ENCODE data around the gene MEOX1. TPM values are rescaled to one million over a fixed set of nuclear protein-coding genes. Genes with fewer than 3 reads are reported as not detected.

Gene MEOX1
- total and polyA plus RNA-seq, 2 of the 4 experiments (the other 2 are of a cell fraction): 0.48 to 0.72 TPM

DNA sequence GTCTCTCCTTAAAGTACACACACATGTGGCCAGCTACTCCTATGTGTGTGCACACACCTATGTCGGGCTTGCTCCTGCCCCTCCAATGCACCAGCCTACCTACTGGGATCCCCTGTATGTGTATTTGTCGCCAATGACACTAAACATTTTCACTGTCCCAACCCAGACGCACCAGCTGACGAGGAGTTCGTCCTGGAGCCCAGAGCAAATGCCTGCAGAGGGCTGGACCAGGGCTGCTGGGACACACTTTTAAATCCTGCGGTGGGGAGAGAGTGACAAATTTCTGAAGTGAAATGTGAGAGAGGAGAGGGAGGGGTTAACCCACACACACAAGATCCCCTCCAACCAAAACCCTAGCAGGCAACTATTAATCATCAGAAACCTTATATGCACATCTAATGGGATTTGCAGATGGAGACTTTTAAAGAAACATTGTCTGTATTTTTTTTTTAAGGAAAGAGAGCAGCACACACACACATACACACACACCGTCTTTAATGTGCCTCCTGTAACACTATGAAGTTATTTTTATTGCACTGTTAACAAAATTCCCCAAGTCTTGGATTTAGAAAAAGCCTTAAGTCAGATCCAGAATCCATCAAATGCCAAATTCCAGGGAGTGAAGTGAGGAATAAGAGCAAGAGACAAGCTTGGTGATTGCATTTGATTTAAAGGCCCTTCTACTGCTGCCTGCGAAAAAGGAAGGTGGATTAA, at the start of gene MEOX1 (continued):
- TF ChIP-seq, protein P1, sequence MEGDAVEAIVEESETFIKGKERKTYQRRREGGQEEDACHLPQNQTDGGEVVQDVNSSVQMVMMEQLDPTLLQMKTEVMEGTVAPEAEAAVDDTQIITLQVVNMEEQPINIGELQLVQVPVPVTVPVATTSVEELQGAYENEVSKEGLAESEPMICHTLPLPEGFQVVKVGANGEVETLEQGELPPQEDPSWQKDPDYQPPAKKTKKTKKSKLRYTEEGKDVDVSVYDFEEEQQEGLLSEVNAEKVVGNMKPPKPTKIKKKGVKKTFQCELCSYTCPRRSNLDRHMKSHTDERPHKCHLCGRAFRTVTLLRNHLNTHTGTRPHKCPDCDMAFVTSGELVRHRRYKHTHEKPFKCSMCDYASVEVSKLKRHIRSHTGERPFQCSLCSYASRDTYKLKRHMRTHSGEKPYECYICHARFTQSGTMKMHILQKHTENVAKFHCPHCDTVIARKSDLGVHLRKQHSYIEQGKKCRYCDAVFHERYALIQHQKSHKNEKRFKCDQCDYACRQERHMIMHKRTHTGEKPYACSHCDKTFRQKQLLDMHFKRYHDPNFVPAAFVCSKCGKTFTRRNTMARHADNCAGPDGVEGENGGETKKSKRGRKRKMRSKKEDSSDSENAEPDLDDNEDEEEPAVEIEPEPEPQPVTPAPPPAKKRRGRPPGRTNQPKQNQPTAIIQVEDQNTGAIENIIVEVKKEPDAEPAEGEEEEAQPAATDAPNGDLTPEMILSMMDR (conservative IDR thresholded peaks at IDR 0.05; ENCODE audit: low read depth, low read length): no peak
- no peak for TF ChIP-seq CHD1 (IDR thresholded peaks at IDR 0.05; ENCODE audit: low read depth, low read length)

GRCh38 chr17:43710101-43710500, 48.4 kb upstream of the MEOX1 start:
- H3K4me1 ChIP-seq (ENCODE audit: control insufficient read depth, insufficient read depth, low read length): peaks cover 4% of the 10 kb centered on the region
- H2AFZ ChIP-seq (replicated peaks; ENCODE audit: low read length, poor library complexity): no peak overlapping the region
- dilution Hi-C loops (cut with HindIII; ENCODE audit: low sequenced_read_pairs, unreplicated experiment): no loop called here
- H4K5ac ChIP-seq (ENCODE audit: low read depth, low read length): no peak overlapping the region
- no peak overlapping the region for H2BK15ac ChIP-seq (ENCODE audit: low read depth, low read length)
- H3K9me3 ChIP-seq (ENCODE audit: control insufficient read depth, insufficient read depth, low read length): no peaks in the 10 kb centered on the region
- intact Hi-C loops (cut with micrococcal nuclease): no loop called here
- no peak overlapping the region for H4K91ac ChIP-seq (ENCODE audit: insufficient read depth, low read depth, low read length)
- no peaks in the 10 kb centered on the region for H3K79me1 ChIP-seq (ENCODE audit: low read depth in 1 of 2, low read length in 2 of 2)
- H4K8ac ChIP-seq (ENCODE audit: low read depth in 2 of 2, low read length in 2 of 2): no peak overlapping the region
- ATAC-seq (ENCODE audit: low read depth) (no peak), DNase-seq (no peak)
- WGBS, 2 experiments (ENCODE audit: extremely low coverage in 2 of 2, insufficient read length in 1 of 2): 81% methylated on average over 3 of the region's 6 CpGs; no CpG with 5 or more reads in 1 of the 2 experiments
- no TSS peak for BruUV-seq (replicated peaks)
- H3K27me3 ChIP-seq (ENCODE audit: control insufficient read depth, insufficient read depth, low read length): peaks cover 18% of the 10 kb centered on the region
- no peak overlapping the region for H3K4me3 ChIP-seq (ENCODE audit: insufficient read depth, low read depth, low read length)
- no peak overlapping the region for H2AK9ac ChIP-seq (replicated peaks; ENCODE audit: low read depth, low read length, poor library complexity)
- H2BK5ac ChIP-seq (ENCODE audit: low read depth, low read length, poor library complexity, severe bottlenecking): no peak overlapping the region
- no peak overlapping the region for H3K56ac ChIP-seq (ENCODE audit: extremely low read depth, insufficient read depth, low read length)
- H3K9ac ChIP-seq (ENCODE audit: low read depth, low read length): no peak overlapping the region
- no peak overlapping the region for H3K4me2 ChIP-seq (ENCODE audit: low read depth, low read length)
- no peaks in the 10 kb centered on the region for H4K20me1 ChIP-seq (ENCODE audit: insufficient read depth, low read length)
- no peak overlapping the region for H2AK5ac ChIP-seq (ENCODE audit: low read depth, low read length)
- no peak overlapping the region for H3K4ac ChIP-seq (ENCODE audit: low read depth, low read length)
- no peak overlapping the region for H3K23ac ChIP-seq (ENCODE audit: low read depth, low read length)
- no peak overlapping the region for H3K18ac ChIP-seq (ENCODE audit: low read depth, low read length)
- H3K9me1 ChIP-seq (ENCODE audit: insufficient read depth, low read length): no peaks in the 10 kb centered on the region
- POLR2A ChIA-PET (ENCODE audit: unreplicated experiment): no interaction called here
- H3K36me3 ChIP-seq (ENCODE audit: control insufficient read depth, insufficient read depth, low read length): no peaks in the 10 kb centered on the region
- no peak overlapping the region for H3K27ac ChIP-seq (ENCODE audit: insufficient read depth, low read length)
- CTCF ChIA-PET: no interaction called here
- H3K14ac ChIP-seq (replicated peaks; ENCODE audit: low read depth, low read length): no peak overlapping the region
- H2BK120ac ChIP-seq (ENCODE audit: low read depth, low read length): no peak overlapping the region
- no peak overlapping the region for H2BK20ac ChIP-seq (ENCODE audit: low read depth, low read length)
- in situ Hi-C loops (cut with MboI; ENCODE audit: low sequenced_read_pairs): no loop called here
- TF ChIP-seq, protein P2, sequence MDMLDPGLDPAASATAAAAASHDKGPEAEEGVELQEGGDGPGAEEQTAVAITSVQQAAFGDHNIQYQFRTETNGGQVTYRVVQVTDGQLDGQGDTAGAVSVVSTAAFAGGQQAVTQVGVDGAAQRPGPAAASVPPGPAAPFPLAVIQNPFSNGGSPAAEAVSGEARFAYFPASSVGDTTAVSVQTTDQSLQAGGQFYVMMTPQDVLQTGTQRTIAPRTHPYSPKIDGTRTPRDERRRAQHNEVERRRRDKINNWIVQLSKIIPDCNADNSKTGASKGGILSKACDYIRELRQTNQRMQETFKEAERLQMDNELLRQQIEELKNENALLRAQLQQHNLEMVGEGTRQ (IDR thresholded peaks at IDR 0.05; ENCODE audit: low read depth, low read length): no peak
- TF ChIP-seq CHD1 (IDR thresholded peaks at IDR 0.05; ENCODE audit: low read depth, low read length) (no peak), CEBPB (IDR thresholded peaks at IDR 0.05; ENCODE audit: low read depth, low read length) (no peak), SMC3 (IDR thresholded peaks at IDR 0.05; ENCODE audit: low read depth, low read length) (no peak), MXI1 (IDR thresholded peaks at IDR 0.05; ENCODE audit: borderline replicate concordance, low read depth, low read length) (no peak), POLR2A (IDR thresholded peaks at IDR 0.05; ENCODE audit: low read depth, low read length) (no peak), MAZ (IDR thresholded peaks at IDR 0.05; ENCODE audit: borderline replicate concordance, low read depth, low read length) (no peak), NFE2L2 (IDR thresholded peaks at IDR 0.05; ENCODE audit: low read depth, low read length) (no peak), RAD21 (IDR thresholded peaks at IDR 0.05; ENCODE audit: low read length) (no peak), RCOR1 (IDR thresholded peaks at IDR 0.05; ENCODE audit: insufficient replicate concordance, low read length) (no peak), ELK1 (IDR thresholded peaks at IDR 0.05; ENCODE audit: borderline replicate concordance, low read depth, low read length) (no peak)

Measured in IMR-90 (cell line).